BLaER1 treated with 17β-estradiol and CSF1 and Interleukin-3, amounts not matched to agents 10 nM and 100 nM (cell line): ENCODE measurements around the gene TMEFF2.

ENCODE experiments used
- H3K27ac ChIP-seq, 11 experiments: shearing (Covaris generic); formaldehyde crosslinking; 2 replicates each; pipeline ENCODE4 v1.8.1; 2022
- H3K27me3 ChIP-seq, 11 experiments: shearing (Covaris generic); formaldehyde crosslinking; 2 replicates each; pipeline ENCODE4 v1.8.1; 2022
- H3K36me3 ChIP-seq, 11 experiments: shearing (Covaris generic); formaldehyde crosslinking; 2 replicates each; pipeline ENCODE4 v1.8.1; 2022
- H3K4me1 ChIP-seq, 10 experiments: shearing (Covaris generic); formaldehyde crosslinking; 2 replicates each; pipeline ENCODE4 v1.8.1; 2022
- H3K4me2 ChIP-seq, 11 experiments: shearing (Covaris generic); formaldehyde crosslinking; 2 replicates each; pipeline ENCODE4 v1.8.1; 2022
- H3K4me3 ChIP-seq, 10 experiments: shearing (Covaris generic); formaldehyde crosslinking; 2 replicates each; pipeline ENCODE4 v1.8.1; 2022
- H3K9ac ChIP-seq, 11 experiments: shearing (Covaris generic); formaldehyde crosslinking; 2 replicates each; pipeline ENCODE4 v1.8.1; 2022
- H3K9me3 ChIP-seq, 11 experiments: shearing (Covaris generic); formaldehyde crosslinking; replicated peaks in 1 of 11; 2 replicates each; pipeline ENCODE4 v1.8.1; 2022
- H4K20me1 ChIP-seq, 11 experiments: shearing (Covaris generic); formaldehyde crosslinking; 2 replicates each; pipeline ENCODE4 v1.8.1; 2022
- Cebpa-rat ChIP-seq, 11 experiments: shearing (Covaris generic); IDR thresholded peaks; 2 replicates each; pipeline ENCODE4 v1.8.1; 2022

The TMEFF2 gene

DNA sequence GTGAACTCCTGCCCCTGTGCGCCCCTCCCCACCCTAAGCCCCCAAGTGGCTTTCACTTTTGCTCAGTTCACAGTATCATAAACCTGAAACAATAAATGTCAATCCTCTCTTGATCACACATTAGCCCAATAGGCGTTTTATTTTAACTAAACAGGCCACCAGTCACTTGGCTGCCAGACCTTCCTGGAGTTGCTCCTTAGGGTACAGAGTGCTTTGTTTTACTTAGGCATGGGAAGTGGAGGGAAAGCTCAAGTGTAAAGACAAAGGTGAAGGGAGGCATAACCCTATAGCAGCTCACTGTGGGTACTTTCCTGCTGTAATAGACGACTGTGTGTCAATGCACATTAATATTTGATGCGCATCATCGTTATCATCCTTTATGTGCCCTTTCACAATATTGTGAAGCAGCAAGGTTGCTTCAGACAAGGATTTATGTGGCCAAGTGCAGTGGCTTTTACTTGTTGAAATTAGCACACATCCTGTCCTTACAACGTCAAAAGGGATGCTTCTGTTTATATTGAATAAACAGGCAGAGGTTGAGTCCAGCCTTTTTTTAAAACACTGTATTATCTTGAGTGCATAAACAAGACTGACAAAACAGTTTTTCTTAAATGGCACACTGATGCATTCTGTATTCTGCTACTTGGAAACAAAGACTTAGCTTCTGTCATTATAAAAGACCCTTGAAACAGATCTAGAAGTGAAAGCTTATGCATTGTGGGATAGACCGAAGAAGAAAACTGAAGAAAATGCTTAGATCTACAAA, 168.5 kb downstream of the TMEFF2 start:
- Histone ChIP-seq H3K9me3 (no peaks in the 10 kb centered on the region), H3K4me2 (no peak overlapping the region), H3K9ac (no peak overlapping the region), H3K27me3 (no peaks in the 10 kb centered on the region), H4K20me1 (no peaks in the 10 kb centered on the region), H3K27ac (no peak overlapping the region), H3K4me1 (no peaks in the 10 kb centered on the region), H3K4me3 (no peak overlapping the region), H3K36me3 (no peaks in the 10 kb centered on the region)
- no peak for TF ChIP-seq Cebpa-rat (IDR thresholded peaks at IDR 0.05)

DNA sequence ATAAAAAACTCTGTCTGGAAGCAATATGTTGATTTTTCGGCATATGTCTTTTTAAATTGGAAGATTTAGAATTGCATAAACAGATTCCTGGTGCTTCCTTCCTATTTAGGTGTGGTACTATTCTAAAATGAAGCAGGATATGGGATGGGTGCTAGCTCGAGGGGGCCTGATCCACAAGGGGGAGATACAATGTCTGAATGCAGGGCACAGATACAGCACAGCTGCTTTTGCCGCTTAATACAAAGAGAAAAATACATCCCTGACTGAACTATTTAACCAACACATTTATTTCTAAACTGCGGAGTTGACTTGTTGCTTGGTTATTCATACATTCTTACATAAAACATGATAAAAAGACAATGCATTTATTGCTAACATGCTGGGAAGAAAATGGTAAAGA, 169.1 kb downstream of the TMEFF2 start:
- no peaks in the 10 kb centered on the region for H3K27me3 ChIP-seq
- H3K27ac ChIP-seq, result no peak overlapping the region
- no peaks in the 10 kb centered on the region for H3K36me3 ChIP-seq
- TF ChIP-seq Cebpa-rat (IDR thresholded peaks at IDR 0.05), result no peak
- no peaks in the 10 kb centered on the region for H3K4me1 ChIP-seq
- no peak overlapping the region for H3K4me3 ChIP-seq
- no peak overlapping the region for H3K9ac ChIP-seq
- no peaks in the 10 kb centered on the region for H3K9me3 ChIP-seq
- no peak overlapping the region for H3K4me2 ChIP-seq
- H4K20me1 ChIP-seq, result no peaks in the 10 kb centered on the region

DNA sequence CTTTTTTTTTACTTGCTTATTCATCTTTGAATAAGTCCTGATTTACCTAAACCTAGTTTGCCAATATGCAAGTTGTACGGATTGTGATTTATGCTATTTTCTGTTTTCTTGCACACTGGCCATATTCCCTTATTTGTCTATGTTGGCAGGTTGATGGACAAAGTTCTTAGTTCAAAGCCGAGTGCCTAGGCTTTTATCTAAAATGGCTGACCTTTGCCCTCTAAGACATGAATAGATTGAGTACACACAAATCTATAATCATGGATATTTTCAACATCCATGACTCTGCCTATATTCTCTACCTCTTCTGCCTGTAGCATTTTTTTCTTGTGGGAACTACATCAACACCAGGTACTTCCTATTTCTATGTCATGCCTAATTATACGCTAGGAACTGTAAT, 171.7 kb downstream of the TMEFF2 start:
- Histone ChIP-seq H3K4me3 (no peak overlapping the region), H3K4me1 (peaks cover 0 to 4% (median 0%) of the 10 kb centered on the region in 10 experiments; a peak in 1 of 20 replicates), H3K36me3 (no peaks in the 10 kb centered on the region), H3K27me3 (no peaks in the 10 kb centered on the region), H3K27ac (no peak overlapping the region), H3K9me3 (no peaks in the 10 kb centered on the region), H3K4me2 (no peak overlapping the region), H3K9ac (no peak overlapping the region), H4K20me1 (no peaks in the 10 kb centered on the region)
- TF ChIP-seq Cebpa-rat (IDR thresholded peaks at IDR 0.05), result no peak

DNA sequence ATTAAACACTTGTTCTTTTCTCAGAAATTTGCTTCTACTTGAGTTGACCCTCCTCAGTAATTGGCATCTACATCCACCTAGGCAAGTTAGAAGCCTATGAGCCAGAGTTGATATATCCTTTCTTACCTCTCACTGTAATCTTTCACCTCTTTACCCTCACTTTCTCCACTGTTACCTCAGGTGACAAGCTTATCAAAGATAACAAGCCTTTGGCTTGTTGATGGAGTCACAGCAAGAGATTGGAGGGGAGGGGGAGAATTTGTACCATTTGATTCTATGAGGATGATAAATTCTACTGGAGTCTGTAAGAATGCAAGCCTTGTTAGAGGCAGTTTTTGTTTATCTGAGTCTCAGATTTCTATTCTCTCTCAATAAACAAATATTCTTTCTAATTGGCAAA, 176.9 kb downstream of the TMEFF2 start:
- Histone ChIP-seq H3K9ac (no peak overlapping the region), H3K4me3 (no peak overlapping the region), H3K4me1 (peaks cover 0 to 5% (median 0%) of the 10 kb centered on the region in 10 experiments; a peak in 1 of 20 replicates), H4K20me1 (no peaks in the 10 kb centered on the region), H3K27me3 (no peaks in the 10 kb centered on the region), H3K36me3 (no peaks in the 10 kb centered on the region), H3K27ac (no peak overlapping the region), H3K4me2 (no peak overlapping the region), H3K9me3 (no peaks in the 10 kb centered on the region)
- no peak for TF ChIP-seq Cebpa-rat (IDR thresholded peaks at IDR 0.05)

DNA sequence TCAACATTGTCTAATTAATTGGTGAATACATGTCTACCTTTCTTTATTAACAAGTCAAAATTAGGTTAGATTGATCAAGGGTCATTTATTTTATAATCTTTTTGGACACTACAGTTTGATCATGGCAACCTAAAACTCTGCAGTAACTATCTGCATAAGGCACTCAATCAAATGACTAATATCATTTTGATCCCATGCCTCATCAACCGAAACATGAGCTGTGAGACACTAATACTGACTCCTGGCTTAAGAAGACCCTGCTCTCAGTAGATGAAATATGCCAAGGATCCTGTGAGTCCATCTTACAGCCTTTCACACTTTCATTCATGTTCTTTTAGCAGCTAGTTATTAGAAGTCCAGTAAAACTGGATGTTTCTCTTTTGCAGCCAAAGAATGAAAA, 178.5 kb downstream of the TMEFF2 start:
- no peak for TF ChIP-seq Cebpa-rat (IDR thresholded peaks at IDR 0.05)
- no peaks in the 10 kb centered on the region for H3K27me3 ChIP-seq
- H3K27ac ChIP-seq, result no peak overlapping the region
- no peak overlapping the region for H3K9ac ChIP-seq
- peaks cover 0 to 5% (median 0%) of the 10 kb centered on the region in 10 experiments; a peak in 1 of 20 replicates for H3K4me1 ChIP-seq
- no peaks in the 10 kb centered on the region for H3K36me3 ChIP-seq
- no peaks in the 10 kb centered on the region for H3K9me3 ChIP-seq
- no peak overlapping the region for H3K4me3 ChIP-seq
- no peak overlapping the region for H3K4me2 ChIP-seq
- H4K20me1 ChIP-seq, result no peaks in the 10 kb centered on the region

DNA sequence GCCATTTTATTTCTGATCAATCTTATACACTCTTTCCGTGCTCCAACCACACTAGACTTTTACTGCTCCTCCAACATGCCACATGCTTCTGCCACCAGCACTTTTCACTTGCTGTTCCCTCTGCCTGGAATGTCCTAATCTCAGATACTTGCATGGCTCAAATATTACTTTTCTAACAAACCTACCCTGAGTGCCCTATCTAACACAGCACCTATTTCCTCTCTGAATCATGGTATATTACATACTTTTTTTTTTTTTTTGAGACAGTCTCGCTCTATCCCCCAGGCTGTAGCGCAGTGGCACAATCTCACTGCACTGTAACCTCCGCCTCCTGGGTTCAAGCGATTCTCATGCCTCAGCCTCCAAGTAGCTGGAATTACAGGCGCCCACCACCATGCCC, 181.5 kb downstream of the TMEFF2 start:
- Histone ChIP-seq H3K4me2 (no peak overlapping the region), H3K36me3 (no peaks in the 10 kb centered on the region), H3K27me3 (no peaks in the 10 kb centered on the region), H3K27ac (no peak overlapping the region), H4K20me1 (no peaks in the 10 kb centered on the region), H3K4me1 (peaks cover 0 to 2% (median 0%) of the 10 kb centered on the region in 10 experiments; a peak in 1 of 20 replicates), H3K9ac (no peak overlapping the region), H3K4me3 (no peak overlapping the region), H3K9me3 (no peaks in the 10 kb centered on the region)
- no peak for TF ChIP-seq Cebpa-rat (IDR thresholded peaks at IDR 0.05)

DNA sequence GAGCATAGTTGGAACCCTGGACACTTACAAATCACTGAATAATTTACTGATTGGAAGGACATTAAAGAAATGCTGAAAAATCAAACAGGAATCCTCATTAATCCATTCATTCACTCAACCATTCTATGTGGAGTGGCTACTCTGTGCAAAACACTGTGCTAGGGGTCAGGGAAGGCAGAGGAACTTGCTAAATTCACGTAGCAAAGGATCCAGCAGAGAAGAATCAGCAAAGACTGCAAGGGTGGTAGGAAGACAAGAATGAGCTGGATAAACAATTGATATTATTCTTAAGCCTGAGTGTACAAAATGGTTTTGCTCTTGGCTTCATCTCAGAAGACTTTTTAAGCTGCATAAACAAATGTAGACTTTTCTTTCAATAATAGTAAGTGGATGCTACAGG, 183.5 kb downstream of the TMEFF2 start:
- no peaks in the 10 kb centered on the region for H4K20me1 ChIP-seq
- no peaks in the 10 kb centered on the region for H3K27me3 ChIP-seq

DNA sequence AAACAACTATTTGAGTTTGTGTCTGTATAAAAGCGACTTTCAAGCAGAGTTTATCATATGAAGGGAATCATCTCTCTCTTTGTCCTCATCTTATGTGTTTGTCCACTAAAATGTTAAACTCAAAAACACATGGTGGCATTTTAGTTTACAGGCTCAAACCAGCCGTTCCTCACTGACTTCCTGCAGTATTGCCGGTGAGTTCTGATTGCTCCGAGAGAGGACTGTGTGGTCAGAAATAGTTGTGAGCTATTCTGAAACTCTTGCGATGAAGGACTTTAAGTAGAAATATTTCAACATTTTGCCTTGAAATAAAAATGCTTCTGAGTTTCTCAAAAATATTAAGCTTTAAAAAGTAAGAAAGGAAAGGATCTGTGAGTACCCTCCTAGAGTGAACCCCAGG, 184.7 kb downstream of the TMEFF2 start:
- no peaks in the 10 kb centered on the region for H3K27me3 ChIP-seq
- no peak overlapping the region for H3K4me3 ChIP-seq
- H3K36me3 ChIP-seq, result no peaks in the 10 kb centered on the region
- H3K9ac ChIP-seq, result no peak overlapping the region
- TF ChIP-seq Cebpa-rat (IDR thresholded peaks at IDR 0.05), result no peak
- H4K20me1 ChIP-seq, result no peaks in the 10 kb centered on the region
- no peaks in the 10 kb centered on the region for H3K9me3 ChIP-seq
- H3K27ac ChIP-seq, result no peak overlapping the region
- H3K4me1 ChIP-seq, result no peaks in the 10 kb centered on the region
- H3K4me2 ChIP-seq, result no peak overlapping the region

More for the DNA sequence above, 183.5 kb downstream of the TMEFF2 start:
- H3K9ac ChIP-seq, result no peak overlapping the region
- TF ChIP-seq Cebpa-rat (IDR thresholded peaks at IDR 0.05), result no peak
- H3K4me2 ChIP-seq, result no peak overlapping the region
- no peaks in the 10 kb centered on the region for H3K4me1 ChIP-seq
- H3K27ac ChIP-seq, result no peak overlapping the region
- H3K9me3 ChIP-seq, result no peaks in the 10 kb centered on the region
- H3K4me3 ChIP-seq, result no peak overlapping the region
- no peaks in the 10 kb centered on the region for H3K36me3 ChIP-seq

DNA sequence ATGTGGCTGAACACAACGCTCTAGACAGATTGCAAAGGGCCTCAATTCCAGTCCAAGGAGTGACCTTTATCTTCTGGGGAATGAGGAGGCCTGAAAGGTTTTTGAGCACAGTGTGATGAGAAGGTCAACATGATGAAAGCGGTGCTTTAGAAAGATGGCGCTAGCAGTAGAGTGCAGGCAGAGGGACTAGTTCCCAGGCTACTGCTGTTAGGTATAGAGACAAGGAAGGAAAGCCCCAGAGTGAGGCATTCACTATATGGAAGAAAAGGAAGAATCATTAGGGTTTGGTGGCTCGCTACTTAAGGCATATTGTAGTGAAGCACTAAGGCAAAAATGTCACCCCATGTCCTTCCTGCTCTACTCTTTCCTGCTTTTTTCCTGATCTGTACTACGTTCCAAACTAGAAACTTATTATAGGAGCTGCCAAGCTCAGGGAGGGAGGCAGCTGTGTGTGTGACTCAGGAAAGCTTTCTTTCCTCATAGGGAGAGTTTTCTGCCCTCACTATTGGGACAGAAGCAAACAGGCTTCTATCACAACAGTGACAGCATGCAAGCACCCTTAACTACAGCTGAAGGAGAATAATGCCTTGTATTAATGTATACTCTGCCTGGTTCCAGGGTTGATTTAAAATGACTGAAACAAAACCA, 187.0 kb downstream of the TMEFF2 start:
- Histone ChIP-seq H3K4me3 (no peak overlapping the region), H3K27ac (no peak overlapping the region), H3K9me3 (no peaks in the 10 kb centered on the region), H3K27me3 (no peaks in the 10 kb centered on the region), H4K20me1 (no peaks in the 10 kb centered on the region), H3K4me2 (no peak overlapping the region), H3K4me1 (no peaks in the 10 kb centered on the region), H3K9ac (no peak overlapping the region), H3K36me3 (no peaks in the 10 kb centered on the region)
- TF ChIP-seq Cebpa-rat (IDR thresholded peaks at IDR 0.05), result no peak

DNA sequence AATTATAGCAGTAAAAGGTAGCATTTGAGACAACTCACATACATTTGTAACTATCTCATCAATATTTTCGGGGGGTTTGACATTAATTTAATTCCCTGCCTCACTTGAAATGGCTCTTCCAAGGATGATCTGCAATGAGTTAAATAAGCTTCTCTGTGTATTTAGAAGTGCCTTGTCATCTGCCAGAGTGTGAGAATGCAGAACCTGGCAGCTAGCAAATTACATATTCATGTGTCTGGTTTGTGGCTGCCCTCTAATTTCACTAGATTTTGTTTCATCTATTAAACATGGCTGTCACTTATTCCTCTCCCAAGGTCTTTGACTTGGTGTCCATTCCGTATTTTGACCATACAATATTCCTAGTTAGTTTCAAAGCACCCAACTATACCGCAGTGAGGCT, 189.5 kb downstream of the TMEFF2 start:
- H3K9ac ChIP-seq, result no peak overlapping the region
- no peaks in the 10 kb centered on the region for H3K36me3 ChIP-seq

More for the DNA sequence above, 189.5 kb downstream of the TMEFF2 start:
- H3K27ac ChIP-seq, result no peak overlapping the region
- H3K4me1 ChIP-seq, result no peaks in the 10 kb centered on the region
- no peaks in the 10 kb centered on the region for H3K27me3 ChIP-seq
- H3K4me2 ChIP-seq, result no peak overlapping the region
- H4K20me1 ChIP-seq, result no peaks in the 10 kb centered on the region
- H3K4me3 ChIP-seq, result no peak overlapping the region
- no peaks in the 10 kb centered on the region for H3K9me3 ChIP-seq
- TF ChIP-seq Cebpa-rat (IDR thresholded peaks at IDR 0.05), result no peak
